HFF-Myc (cell line): Measurements from ENCODE around the gene EFEMP2.
A peak's percentile ranks its signal among the peaks of the same experiment; 100 is the strongest.

Experiments
- DNase-seq: peaks from one replicate; pipeline ENCODE4 v3.0.0-alpha.2; 2011; ENCODE audit warnings: low read depth; ENCODE audit errors: extremely low read depth
- H3K4me3 ChIP-seq: replicated peaks from 2 replicates; pipeline ENCODE4 v1.5.1; 2011; ENCODE audit warnings: low read depth, mild to moderate bottlenecking, control low read depth, low read length
- CTCF ChIP-seq: IDR thresholded peaks from 2 replicates; pipeline ENCODE4 v1.5.1; 2012; ENCODE audit warnings: mild to moderate bottlenecking, low read depth, low read length, control low read depth; ENCODE audit errors: missing control alignments

Gene EFEMP2

DNA sequence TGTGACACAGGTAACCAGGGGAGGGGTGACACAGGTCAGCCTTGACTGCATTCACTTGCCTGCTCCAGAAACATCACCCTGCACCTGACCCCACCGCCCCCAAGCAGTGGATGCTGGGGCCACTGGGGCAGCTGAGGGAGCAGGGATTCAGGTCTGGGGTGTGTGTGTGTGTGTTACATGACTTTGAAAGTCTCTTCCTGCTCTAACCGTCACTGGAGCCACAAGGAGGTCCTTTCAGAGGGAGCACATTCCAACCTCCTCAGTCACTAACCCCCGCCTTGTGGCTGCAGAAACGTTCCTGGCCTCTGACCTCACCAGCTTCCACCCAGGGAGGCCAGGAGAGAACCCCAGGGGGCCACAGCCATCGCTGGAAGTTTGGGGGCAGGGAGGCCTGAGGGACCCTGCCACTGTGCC is 30.5 kb upstream of the EFEMP2 start:
- no peak overlapping the region for H3K4me3 ChIP-seq

GRCh38 chr11:65900899-65901180 is 28.2 kb upstream of the EFEMP2 start:
- no peak for DNase-seq
- peak overlapping the region; percentile 71 for H3K4me3 ChIP-seq
- no peak for TF ChIP-seq CTCF

More for the DNA sequence above, 30.5 kb upstream of the EFEMP2 start:
- no peak for DNase-seq
- TF ChIP-seq CTCF: no peak

- TF ChIP-seq CTCF: no peak
- H3K4me3 ChIP-seq: peak within 1 kb of the TSS; percentile 71
- DNase-seq: no peak
Observed at GRCh38 chr11:65900125-65900898, 27.7 kb upstream of the EFEMP2 start, which contains the start of gene FOSL1. Gene FOSL1 (minus strand): TSS chr11:65900388. CDS start chr11:65900339, 49 bp downstream.

- no peak for DNase-seq
- peak overlapping the region; percentile 71 for H3K4me3 ChIP-seq
- no peak for TF ChIP-seq CTCF
Observed at GRCh38 chr11:65899356-65900124, 26.9 kb upstream of the EFEMP2 start.

- no peak for TF ChIP-seq CTCF
- H3K4me3 ChIP-seq: peak overlapping the region; percentile 71
- no peak for DNase-seq
Observed at GRCh38 chr11:65898656-65899355, 26.2 kb upstream of the EFEMP2 start.

GRCh38 chr11:65897020-65897471 is 24.4 kb upstream of the EFEMP2 start:
- no peak for TF ChIP-seq CTCF
- peak overlapping the region; percentile 71 for H3K4me3 ChIP-seq
- no peak for DNase-seq
